Brain microvascular endothelial cell (primary cell): ENCODE data around the gene TRIM65.
A peak's percentile ranks its signal among the peaks of the same experiment; 100 is the strongest.

Experiments used
- DNase-seq: peaks from one replicate; pipeline ENCODE4 v3.0.0-alpha.2; 2020
- H3K27ac ChIP-seq: fragments of 250-450 bp; sonication (Bioruptor Pico); 2 replicates; pipeline ENCODE4 v1.5.1; 2020; ENCODE audit warnings: mild to moderate bottlenecking, moderate library complexity
- H3K27me3 ChIP-seq: fragments of 250-450 bp; sonication (Bioruptor Pico); replicated peaks from 2 replicates; pipeline ENCODE4 v1.5.1; 2020; ENCODE audit warnings: mild to moderate bottlenecking
- H3K36me3 ChIP-seq: fragments of 250-450 bp; sonication (Bioruptor Pico); replicated peaks from 2 replicates; pipeline ENCODE4 v1.5.1; 2020; ENCODE audit warnings: mild to moderate bottlenecking
- H3K4me3 ChIP-seq: 2 replicates; pipeline ENCODE4 v1.5.1; 2011; ENCODE audit warnings: low read depth, mild to moderate bottlenecking, control low read depth, low read length, moderate library complexity
- in situ Hi-C: cut with HindIII; loops from 2 replicates; pipeline ENCODE4 v1.10.0; 2017; ENCODE audit warnings: low sequenced_read_pairs, low pct_ligation_motif_present
- TF ChIP-seq, protein P1 (sequence below): IDR thresholded peaks from 2 replicates; pipeline ENCODE4 v1.5.1; 2011; ENCODE audit warnings: low read depth, mild to moderate bottlenecking, moderate library complexity, low read length, control low read depth, inconsistent platforms; ENCODE audit errors: missing control alignments

The TRIM65 gene

GRCh38 chr17:75848523-75849278 lies 48.0 kb downstream of the TRIM65 start:
- peaks cover 55% of the 10 kb centered on the region for H3K36me3 ChIP-seq
- H3K27me3 ChIP-seq = no peaks in the 10 kb centered on the region
- TF ChIP-seq, protein P1, sequence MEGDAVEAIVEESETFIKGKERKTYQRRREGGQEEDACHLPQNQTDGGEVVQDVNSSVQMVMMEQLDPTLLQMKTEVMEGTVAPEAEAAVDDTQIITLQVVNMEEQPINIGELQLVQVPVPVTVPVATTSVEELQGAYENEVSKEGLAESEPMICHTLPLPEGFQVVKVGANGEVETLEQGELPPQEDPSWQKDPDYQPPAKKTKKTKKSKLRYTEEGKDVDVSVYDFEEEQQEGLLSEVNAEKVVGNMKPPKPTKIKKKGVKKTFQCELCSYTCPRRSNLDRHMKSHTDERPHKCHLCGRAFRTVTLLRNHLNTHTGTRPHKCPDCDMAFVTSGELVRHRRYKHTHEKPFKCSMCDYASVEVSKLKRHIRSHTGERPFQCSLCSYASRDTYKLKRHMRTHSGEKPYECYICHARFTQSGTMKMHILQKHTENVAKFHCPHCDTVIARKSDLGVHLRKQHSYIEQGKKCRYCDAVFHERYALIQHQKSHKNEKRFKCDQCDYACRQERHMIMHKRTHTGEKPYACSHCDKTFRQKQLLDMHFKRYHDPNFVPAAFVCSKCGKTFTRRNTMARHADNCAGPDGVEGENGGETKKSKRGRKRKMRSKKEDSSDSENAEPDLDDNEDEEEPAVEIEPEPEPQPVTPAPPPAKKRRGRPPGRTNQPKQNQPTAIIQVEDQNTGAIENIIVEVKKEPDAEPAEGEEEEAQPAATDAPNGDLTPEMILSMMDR = peak; percentile 84
- no peak for DNase-seq
- no peak overlapping the region for H3K4me3 ChIP-seq
- in situ Hi-C loops = no loop called here
- H3K27ac ChIP-seq = no peak overlapping the region

- no peak overlapping the region for H3K27ac ChIP-seq
- DNase-seq = no peak
- TF ChIP-seq, protein P1 = no peak
These were observed 48.9 kb downstream of the TRIM65 start for GRCh38 chr17:75847614-75848522.

GRCh38 chr17:75846692-75847613 lies 49.8 kb downstream of the TRIM65 start:
- in situ Hi-C loops = no loop called here
- Histone ChIP-seq H3K27ac (no peak overlapping the region), H3K27me3 (no peaks in the 10 kb centered on the region), H3K4me3 (no peak overlapping the region), H3K36me3 (peaks cover 55% of the 10 kb centered on the region)
- TF ChIP-seq, protein P1 = no peak
- no peak for DNase-seq

More at GRCh38 chr17:75847614-75848522, 48.9 kb downstream of the TRIM65 start:
- in situ Hi-C loops = no loop called here
- Histone ChIP-seq H3K27me3 (no peaks in the 10 kb centered on the region), H3K4me3 (no peak overlapping the region), H3K36me3 (peaks cover 55% of the 10 kb centered on the region)

GRCh38 chr17:75845933-75846691 lies 50.6 kb downstream of the TRIM65 start:
- Histone ChIP-seq H3K4me3 (no peak overlapping the region), H3K36me3 (peaks cover 50% of the 10 kb centered on the region), H3K27me3 (no peaks in the 10 kb centered on the region), H3K27ac (no peak overlapping the region)
- DNase-seq = no peak
- in situ Hi-C loops = no loop called here
- TF ChIP-seq, protein P1 = no peak

DNA sequence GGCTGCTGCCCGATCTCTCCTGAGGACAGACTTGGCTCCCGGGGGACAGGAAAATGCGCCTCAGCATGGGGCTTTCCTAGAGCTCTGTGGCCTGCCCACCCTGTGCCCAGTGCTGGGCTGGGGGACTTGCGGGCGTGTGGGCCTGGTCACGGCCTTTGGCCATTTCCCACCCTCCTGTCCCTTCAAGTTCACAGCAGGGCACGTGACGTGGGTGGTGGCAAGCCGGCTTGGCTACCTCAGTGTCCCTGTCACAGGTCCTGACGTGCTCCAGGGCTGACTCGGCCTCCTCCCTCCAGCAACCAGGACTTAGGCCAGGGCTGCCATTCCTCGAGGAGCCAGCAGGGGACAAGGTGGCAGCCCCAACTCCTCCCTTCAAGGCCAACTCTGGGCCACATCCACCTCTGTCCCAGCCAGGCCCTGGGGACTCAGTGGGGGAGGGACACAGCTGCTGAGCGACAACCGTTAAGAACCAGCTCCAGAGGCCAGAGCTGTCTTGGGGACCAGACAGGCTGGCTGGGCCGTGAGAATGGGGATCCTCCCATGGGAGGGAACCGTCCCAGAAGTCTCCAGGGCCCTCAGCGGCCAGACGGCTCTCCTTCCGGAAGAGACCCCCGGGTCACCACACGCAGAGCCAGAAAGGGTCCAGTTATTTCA lies 51.6 kb downstream of the TRIM65 start:
- peak; percentile 66 for DNase-seq
- TF ChIP-seq, protein P1 = peak; percentile 84
- H3K27ac ChIP-seq = no peak overlapping the region
- in situ Hi-C loops = no loop called here
- H3K36me3 ChIP-seq = peaks cover 41% of the 10 kb centered on the region
- H3K4me3 ChIP-seq = no peak overlapping the region
- H3K27me3 ChIP-seq = no peaks in the 10 kb centered on the region
